GM21360 (cell line): ENCODE data around the gene RFTN2.
"Not testable (repeated sequence)": the region's sequence is repeated elsewhere in the genome, so short reads cannot be mapped to it uniquely, and the experiment has no call there.

Experiments
- ATAC-seq: cut with Tn5 transposase; IDR thresholded peaks from one replicate; pipeline ENCODE4 v1.9.1; 2021; ENCODE audit warnings: mild to moderate bottlenecking, moderate library complexity; ENCODE audit not compliant: unreplicated experiment

The RFTN2 gene

GRCh38 chr2:197555467-197555866 lies 119.9 kb downstream of the RFTN2 start:
- no peak for ATAC-seq

- ATAC-seq: not testable (repeated sequence)
Measured at GRCh38 chr2:197551260-197551659, 124.1 kb downstream of the RFTN2 start.

- ATAC-seq: no peak
Measured at GRCh38 chr2:197548582-197548981, 126.8 kb downstream of the RFTN2 start.

- ATAC-seq: no peak
Measured at GRCh38 chr2:197547163-197547900, 128.1 kb downstream of the RFTN2 start.

- no peak for ATAC-seq
Measured at GRCh38 chr2:197543206-197543605, 132.2 kb downstream of the RFTN2 start.

- ATAC-seq: no peak
Measured at GRCh38 chr2:197539734-197540133, 135.7 kb downstream of the RFTN2 start.

GRCh38 chr2:197538412-197538811 lies 137.0 kb downstream of the RFTN2 start:
- ATAC-seq: no peak
